ENCODE measurements around the gene AS3MT. TPM values are rescaled to one million over a fixed set of nuclear protein-coding genes. Genes with fewer than 3 reads are reported as not detected.
A peak's percentile ranks its signal among the peaks of the same experiment; 100 is the strongest.

Gene AS3MT
- total and polyA plus RNA-seq, 2 of the 8 experiments (the other 6 are each of a cell fraction or from before 2014, with no cell fraction given), result 5.8 to 10.3 TPM

DNA sequence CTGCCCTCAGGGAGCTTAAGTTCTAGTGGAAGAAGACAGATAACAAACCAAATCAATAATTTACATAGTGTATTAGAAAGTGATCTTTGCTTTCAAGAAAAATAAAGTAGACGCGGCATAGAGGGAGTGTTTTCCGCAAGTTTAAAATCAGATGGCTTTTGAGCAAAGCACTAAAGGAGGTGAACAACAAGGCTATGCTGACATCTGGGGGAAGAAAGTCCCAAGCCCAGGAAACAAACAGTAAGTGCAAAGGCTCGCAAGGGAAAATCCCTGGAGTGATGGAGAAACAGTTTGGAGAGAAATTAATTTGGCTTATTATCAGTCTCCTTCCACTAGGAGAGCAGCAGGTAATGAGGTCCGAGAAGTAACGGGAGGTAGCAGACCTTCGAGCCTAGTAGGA is 46.9 kb downstream of the AS3MT start:
- Histone ChIP-seq H3K9me3 (ENCODE audit: insufficient read depth in 2 of 2, low read depth in 1 of 2, low read length in 1 of 2) (no peaks in the 10 kb centered on the region), H3K79me1 (ENCODE audit: low read depth, low read length) (no peaks in the 10 kb centered on the region), H3K56ac (replicated peaks; ENCODE audit: insufficient read length, low read depth, low read length) (no peak overlapping the region), H3K23me2 (ENCODE audit: low read depth, low read length) (peaks cover 15% of the 10 kb centered on the region), H2AFZ (ENCODE audit: low read length) (peak overlapping the region; percentile 96; the same call in 1 of the 2 replicates), H3K4me3 (ENCODE audit: extremely low read depth in 1 of 4, insufficient read depth in 2 of 4, low read depth in 3 of 4, low read length in 4 of 4) (peak overlapping the region in 1 of 4 experiments; percentile 89; a peak in 1 of 8 replicates), H2BK5ac (ENCODE audit: low read depth, low read length) (no peak overlapping the region), H2BK20ac (ENCODE audit: low read length) (no peak overlapping the region), H2AK5ac (ENCODE audit: low read depth, low read length) (no peak overlapping the region), H4K5ac (ENCODE audit: insufficient read length, low read depth, low read length) (no peak overlapping the region), H3K23ac (ENCODE audit: insufficient read length) (no peak overlapping the region), H3K18ac (ENCODE audit: extremely low read depth, low read length) (no peak overlapping the region), H3K4me1 (replicated peaks in 1 of 4; ENCODE audit: control insufficient read depth in 3 of 4, insufficient read depth in 4 of 4, low read length in 3 of 4) (peaks cover 3 to 10% (median 7%) of the 10 kb centered on the region in 4 experiments; a peak in 5 of 7 replicates), H3K27me3 (replicated peaks in 1 of 4; ENCODE audit: control insufficient read depth in 3 of 4, extremely low read depth in 1 of 4, insufficient read depth in 3 of 4, low read length in 3 of 4) (peaks cover 0 to 12% (median 11%) of the 10 kb centered on the region in 4 experiments; a peak in 5 of 7 replicates), H4K20me1 (replicated peaks in 1 of 2; ENCODE audit: control insufficient read depth in 1 of 2, insufficient read depth in 2 of 2, low read length in 2 of 2) (peaks cover 8% of the 10 kb centered on the region in 2 experiments), H3K27ac (ENCODE audit: low read depth, low read length) (no peak overlapping the region), H3K4me2 (ENCODE audit: insufficient read depth in 1 of 2, low read depth in 2 of 2, low read length in 2 of 2) (peak overlapping the region in 1 of 2 experiments; percentile 91; a peak in 1 of 4 replicates), H3K9ac (replicated peaks in 1 of 4; ENCODE audit: extremely low read depth in 1 of 4, low read depth in 3 of 4, low read length in 3 of 4) (no peak overlapping the region), H3K79me2 (ENCODE audit: control insufficient read depth in 1 of 2, insufficient read depth in 2 of 2, low read length in 2 of 2) (peaks cover 0 to 22% of the 10 kb centered on the region in 2 experiments; a peak in 2 of 4 replicates), H2BK12ac (ENCODE audit: low read depth, low read length) (no peak overlapping the region), H4K8ac (ENCODE audit: extremely low read depth, insufficient read depth, low read length) (no peak overlapping the region), H3K36me3 (ENCODE audit: control insufficient read depth in 2 of 4, insufficient read depth in 4 of 4, low read length in 3 of 4) (no peaks in the 10 kb centered on the region), H4K91ac (replicated peaks; ENCODE audit: insufficient read length, low read length) (no peak overlapping the region), H2BK120ac (replicated peaks; ENCODE audit: low read depth, low read length) (no peak overlapping the region), H2BK15ac (ENCODE audit: low read length) (no peak overlapping the region), H3K4ac (replicated peaks; ENCODE audit: insufficient read length, low read depth, low read length) (no peak overlapping the region), H3K14ac (ENCODE audit: insufficient read length) (no peak overlapping the region)
- peak; percentile 32 for FAIRE-seq
- ChIA-PET POLR2A (ENCODE audit: partially characterized antibody) (interaction anchor here (1.7 to 3.8 kb wide), 2 partner anchors 147 to 162 kb away, joined by 4 to 22 read pairs; no protein-coding TSS in a partner anchor), CTCF (ENCODE audit: partially characterized antibody) (interaction anchor here (0.5 to 11.2 kb wide), 10 partner anchors 15 to 396 kb away, joined by 3 to 137 read pairs (median 10); partner anchors contain the start of gene CYP17A1)
- DNase-seq (ENCODE audit: low read depth in 1 of 2, low spot score in 2 of 2), result no peak
- WGBS, 2 experiments (ENCODE audit: extremely low coverage in 1 of 2, insufficient coverage in 1 of 2, insufficient read length in 1 of 2, insufficient replicate concordance in 2 of 2, low coverage in 1 of 2, low lambda C conversion rate in 2 of 2, missing lambda C conversion rate in 1 of 2), result 90% methylated on average over 7 of the region's 7 CpGs; no CpG with 5 or more reads in 1 of the 2 experiments
- TF ChIP-seq RAD21 (IDR thresholded peaks at IDR 0.05 in 1 of 2, conservative IDR thresholded peaks at IDR 0.05 in 1 of 2; ENCODE audit: low read depth in 2 of 2, low read length in 2 of 2) (peak; percentile 9 to 25; a peak in 3 of 4 replicates), BCL11A (IDR thresholded peaks at IDR 0.05; ENCODE audit: low read depth in 2 of 2, low read length in 2 of 2) (no peak), MAFK (IDR thresholded peaks at IDR 0.05; ENCODE audit: low read depth, low read length) (no peak)

Data from H1 (cell line).